Mesendoderm (in vitro differentiated cells): ENCODE measurements around the gene COLEC12.

ENCODE experiments used
- DNase-seq: peaks from one replicate; pipeline ENCODE4 v3.0.0; 2013
- H2AK5ac ChIP-seq: 2 replicates; pipeline ENCODE4 v1.6.1; 2013; ENCODE audit warnings: low read length, inconsistent platforms
- H2BK120ac ChIP-seq: 2 replicates; pipeline ENCODE4 v1.6.1; 2013; ENCODE audit warnings: low read depth, mild to moderate bottlenecking, low read length, moderate library complexity, mixed read lengths
- H2BK15ac ChIP-seq: replicated peaks from 2 replicates; pipeline ENCODE4 v1.6.1; 2013; ENCODE audit warnings: low read depth, mild to moderate bottlenecking, moderate library complexity
- H2BK5ac ChIP-seq: 2 replicates; pipeline ENCODE4 v1.6.1; 2013; ENCODE audit warnings: low read length, inconsistent platforms
- H3K18ac ChIP-seq: 2 replicates; pipeline ENCODE4 v1.6.1; 2013; ENCODE audit warnings: mild to moderate bottlenecking, low read length, mixed read lengths
- H3K23ac ChIP-seq: one replicate; pipeline ENCODE4 v1.6.1; 2013; ENCODE audit warnings: low read length
- H3K27ac ChIP-seq: 2 replicates; pipeline ENCODE4 v1.5.1; 2013; ENCODE audit warnings: low read depth, mild to moderate bottlenecking, inconsistent platforms, low read length, moderate library complexity
- H3K27me3 ChIP-seq: 2 replicates; pipeline ENCODE4 v1.6.1; 2013; ENCODE audit warnings: low read length, control low read depth, mild to moderate bottlenecking, inconsistent platforms; ENCODE audit not compliant: insufficient read depth, poor library complexity
- H3K36me3 ChIP-seq: 2 replicates; pipeline ENCODE4 v1.6.1; 2013; ENCODE audit warnings: low read length, inconsistent platforms; ENCODE audit not compliant: control insufficient read depth, insufficient read depth
- H3K4ac ChIP-seq: one replicate; pipeline ENCODE4 v1.6.1; 2013; ENCODE audit warnings: low read depth, mild to moderate bottlenecking, low read length, moderate library complexity
- H3K4me1 ChIP-seq: 2 replicates; pipeline ENCODE4 v1.6.1; 2013; ENCODE audit warnings: low read depth, low read length, inconsistent platforms; ENCODE audit not compliant: control insufficient read depth
- H3K4me2 ChIP-seq: 2 replicates; pipeline ENCODE4 v1.6.1; 2013; ENCODE audit warnings: low read length
- H3K4me3 ChIP-seq: 2 replicates; pipeline ENCODE4 v1.5.1; 2013; ENCODE audit warnings: mild to moderate bottlenecking, low read length
- H3K56ac ChIP-seq: one replicate; pipeline ENCODE4 v1.6.1; 2013; ENCODE audit warnings: low read length
- H3K79me1 ChIP-seq: 2 replicates; pipeline ENCODE4 v1.6.1; 2013; ENCODE audit warnings: low read length, inconsistent platforms
- H3K79me2 ChIP-seq: 2 replicates; pipeline ENCODE4 v1.6.1; 2013; ENCODE audit warnings: mild to moderate bottlenecking, low read length; ENCODE audit not compliant: control insufficient read depth, insufficient read depth
- H3K9ac ChIP-seq: 2 replicates; pipeline ENCODE4 v1.6.1; 2013; ENCODE audit warnings: low read length, inconsistent platforms
- H4K5ac ChIP-seq: one replicate; pipeline ENCODE4 v1.6.1; 2013; ENCODE audit warnings: low read length
- H4K8ac ChIP-seq: one replicate; pipeline ENCODE4 v1.6.1; 2013; ENCODE audit warnings: low read depth, mild to moderate bottlenecking, control low read depth, low read length, moderate library complexity
- WGBS: extraction: QIAGEN DNeasy Blood & Tissue Kit; methylation state at CpG from one replicate; pipeline ENCODE4 v1.1.7; 2013; ENCODE audit warnings: low lambda C conversion rate, missing lambda C conversion rate; ENCODE audit not compliant: insufficient coverage; ENCODE audit errors: extremely low coverage; 5-methylcytosine and 5-hydroxymethylcytosine counted together

Gene COLEC12

GRCh38 chr18:383135-383534 lies 117.4 kb downstream of the COLEC12 start:
- Histone ChIP-seq H3K4me3 (no peak overlapping the region), H2BK5ac (no peak overlapping the region), H3K56ac (no peak overlapping the region), H3K79me1 (no peaks in the 10 kb centered on the region), H3K4me2 (no peak overlapping the region), H3K79me2 (no peaks in the 10 kb centered on the region), H2BK15ac (no peak overlapping the region), H4K8ac (no peak overlapping the region), H3K9ac (no peak overlapping the region), H3K27ac (no peak overlapping the region), H4K5ac (no peak overlapping the region), H3K23ac (no peak overlapping the region), H3K27me3 (no peaks in the 10 kb centered on the region), H2BK120ac (no peak overlapping the region), H3K4me1 (no peaks in the 10 kb centered on the region), H2AK5ac (no peak overlapping the region), H3K36me3 (no peaks in the 10 kb centered on the region), H3K18ac (no peak overlapping the region), H3K4ac (no peak overlapping the region)
- WGBS = no CpG with 5 or more reads among the region's 3 CpGs
- DNase-seq = no peak

- Histone ChIP-seq H4K8ac (no peak overlapping the region), H3K27ac (no peak overlapping the region), H3K79me2 (no peaks in the 10 kb centered on the region), H2BK5ac (no peak overlapping the region), H3K9ac (no peak overlapping the region), H4K5ac (no peak overlapping the region), H2BK15ac (no peak overlapping the region), H3K4me1 (no peaks in the 10 kb centered on the region), H3K4me3 (no peak overlapping the region), H2BK120ac (no peak overlapping the region), H3K23ac (no peak overlapping the region), H3K4ac (no peak overlapping the region), H3K56ac (no peak overlapping the region), H3K79me1 (no peaks in the 10 kb centered on the region), H3K27me3 (no peaks in the 10 kb centered on the region), H3K36me3 (no peaks in the 10 kb centered on the region), H3K4me2 (no peak overlapping the region), H3K18ac (no peak overlapping the region), H2AK5ac (no peak overlapping the region)
- WGBS = no CpG with 5 or more reads among the region's 3 CpGs
- no peak for DNase-seq
Measured at GRCh38 chr18:382423-382984, 118.0 kb downstream of the COLEC12 start.

DNA sequence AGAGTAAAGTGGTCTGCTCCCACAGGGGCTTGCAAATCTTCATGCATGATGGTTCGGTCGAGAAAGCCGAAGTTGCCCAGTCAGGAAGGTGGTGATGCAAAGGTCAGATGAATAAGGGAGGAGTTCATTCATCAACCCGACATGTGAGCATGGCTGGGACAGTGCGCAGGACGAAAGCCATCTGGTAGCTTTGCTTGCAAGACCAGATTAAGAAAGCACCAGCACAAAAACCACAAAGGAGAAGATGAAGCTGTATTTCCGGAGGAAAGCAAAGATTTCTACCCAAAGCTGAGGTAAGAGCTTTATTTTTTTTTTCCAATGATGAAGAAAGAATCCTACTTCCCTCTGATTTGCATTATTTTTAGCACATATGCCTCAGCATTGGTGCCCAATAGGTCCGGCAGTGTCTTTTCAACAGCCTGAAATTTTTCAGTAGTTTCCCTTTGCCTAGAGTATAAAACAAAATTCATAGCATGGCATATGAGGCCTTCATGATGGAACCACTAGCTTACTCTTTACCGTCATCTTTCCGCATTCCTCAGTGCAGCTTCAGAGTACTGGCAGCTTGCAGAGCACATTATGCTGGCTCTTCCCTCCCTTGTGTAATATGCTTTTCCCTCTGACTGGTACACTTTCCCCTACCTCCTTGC lies 120.7 kb downstream of the COLEC12 start:
- no CpG with 5 or more reads among the region's 10 CpGs for WGBS
- Histone ChIP-seq H3K18ac (no peak overlapping the region), H2AK5ac (no peak overlapping the region), H4K8ac (no peak overlapping the region), H3K4ac (no peak overlapping the region), H3K36me3 (no peaks in the 10 kb centered on the region), H2BK15ac (no peak overlapping the region), H3K4me3 (no peak overlapping the region), H3K79me1 (no peaks in the 10 kb centered on the region), H3K23ac (no peak overlapping the region), H3K4me1 (no peaks in the 10 kb centered on the region), H3K79me2 (no peaks in the 10 kb centered on the region), H3K27ac (no peak overlapping the region), H2BK120ac (no peak overlapping the region), H4K5ac (no peak overlapping the region), H3K4me2 (no peak overlapping the region), H3K27me3 (no peaks in the 10 kb centered on the region), H2BK5ac (no peak overlapping the region), H3K56ac (no peak overlapping the region), H3K9ac (no peak overlapping the region)
- no peak for DNase-seq

- H3K79me1 ChIP-seq = no peaks in the 10 kb centered on the region
- H3K27me3 ChIP-seq = no peaks in the 10 kb centered on the region
- H3K18ac ChIP-seq = no peak overlapping the region
- no peak overlapping the region for H2AK5ac ChIP-seq
- no peak overlapping the region for H2BK5ac ChIP-seq
- H3K4me1 ChIP-seq = no peaks in the 10 kb centered on the region
- no peak for DNase-seq
- H3K27ac ChIP-seq = no peak overlapping the region
- H3K4ac ChIP-seq = no peak overlapping the region
- no peak overlapping the region for H3K56ac ChIP-seq
- H3K4me3 ChIP-seq = no peak overlapping the region
- WGBS = no CpG with 5 or more reads among the region's 8 CpGs
- H3K4me2 ChIP-seq = no peak overlapping the region
- no peaks in the 10 kb centered on the region for H3K36me3 ChIP-seq
- no peak overlapping the region for H4K8ac ChIP-seq
- H3K9ac ChIP-seq = no peak overlapping the region
- no peaks in the 10 kb centered on the region for H3K79me2 ChIP-seq
- H2BK120ac ChIP-seq = no peak overlapping the region
- H4K5ac ChIP-seq = no peak overlapping the region
- H2BK15ac ChIP-seq = no peak overlapping the region
- no peak overlapping the region for H3K23ac ChIP-seq
Measured at GRCh38 chr18:378079-378478, 122.4 kb downstream of the COLEC12 start.

- H3K27ac ChIP-seq = no peak overlapping the region
- no peaks in the 10 kb centered on the region for H3K79me2 ChIP-seq
- DNase-seq = no peak
- H3K4me2 ChIP-seq = no peak overlapping the region
- H3K4me3 ChIP-seq = no peak overlapping the region
- H4K8ac ChIP-seq = no peak overlapping the region
- H3K79me1 ChIP-seq = no peaks in the 10 kb centered on the region
- no peak overlapping the region for H4K5ac ChIP-seq
- no peak overlapping the region for H3K18ac ChIP-seq
- H2AK5ac ChIP-seq = no peak overlapping the region
- no CpG with 5 or more reads among the region's 10 CpGs for WGBS
- no peak overlapping the region for H3K23ac ChIP-seq
- H3K9ac ChIP-seq = no peak overlapping the region
- H2BK120ac ChIP-seq = no peak overlapping the region
- H3K36me3 ChIP-seq = no peaks in the 10 kb centered on the region
- no peak overlapping the region for H2BK15ac ChIP-seq
- no peak overlapping the region for H2BK5ac ChIP-seq
- H3K27me3 ChIP-seq = no peaks in the 10 kb centered on the region
- H3K56ac ChIP-seq = no peak overlapping the region
- no peak overlapping the region for H3K4ac ChIP-seq
- no peaks in the 10 kb centered on the region for H3K4me1 ChIP-seq
Measured at GRCh38 chr18:377088-377487, 123.4 kb downstream of the COLEC12 start.

- H2BK5ac ChIP-seq = no peak overlapping the region
- no peak overlapping the region for H3K27ac ChIP-seq
- no peaks in the 10 kb centered on the region for H3K79me2 ChIP-seq
- no peak overlapping the region for H3K4me2 ChIP-seq
- no peak overlapping the region for H2BK120ac ChIP-seq
- no peak overlapping the region for H3K23ac ChIP-seq
- WGBS = no CpG with 5 or more reads among the region's 3 CpGs
- H2BK15ac ChIP-seq = no peak overlapping the region
- no peak overlapping the region for H4K5ac ChIP-seq
- no peak overlapping the region for H4K8ac ChIP-seq
- H3K27me3 ChIP-seq = no peaks in the 10 kb centered on the region
- H3K4me1 ChIP-seq = no peaks in the 10 kb centered on the region
- H3K18ac ChIP-seq = no peak overlapping the region
- no peak overlapping the region for H3K4me3 ChIP-seq
- H3K56ac ChIP-seq = no peak overlapping the region
- H3K79me1 ChIP-seq = no peaks in the 10 kb centered on the region
- H2AK5ac ChIP-seq = no peak overlapping the region
- H3K36me3 ChIP-seq = no peaks in the 10 kb centered on the region
- H3K4ac ChIP-seq = no peak overlapping the region
- DNase-seq = no peak
- no peak overlapping the region for H3K9ac ChIP-seq
Measured at GRCh38 chr18:376311-376710, 124.2 kb downstream of the COLEC12 start.
